GM12878 (cell line): ENCODE results near the gene SLC38A2. TPM values are rescaled to one million over a fixed set of nuclear protein-coding genes. Genes with fewer than 3 reads are reported as not detected.

Experiments
- ATAC-seq: fragments of 200-7000 bp; cut with Tn5 transposase; 3 replicates; pipeline ENCODE4 v1.9.1; 2020; ENCODE audit warnings: mild to moderate bottlenecking, moderate library complexity
- BruUV-seq: library from RNA; stranded (reverse); fragments of 400-500 nt; replicated peaks from 2 replicates; lab custom pipeline; 2021; lab: Mats Ljungman, UMichigan
- CTCF ChIA-PET: fragments of 300-600 bp; sonication (Branson Sonifier 250); formaldehyde crosslinking; extraction: SDS; loops from one replicate; lab custom pipeline; 2021; ENCODE audit warnings: inconsistent platforms; lab: Yijun Ruan, JAX
- POLR2A ChIA-PET: fragments of 350-600 bp; formaldehyde crosslinking; extraction: SDS; loops from one replicate; lab custom pipeline; 2021; ENCODE audit warnings: inconsistent platforms; lab: Charles Lee
- RAD21 ChIA-PET: fragments of 300-600 bp; sonication (Branson Sonifier 250); formaldehyde crosslinking; loops from one replicate; lab custom pipeline; 2023; ENCODE audit warnings: antibody characterized with exemption; ENCODE audit not compliant: unreplicated experiment; lab: Charles Lee
- SMC1A ChIA-PET: fragments of 300-600 bp; sonication (Branson Sonifier 250); formaldehyde crosslinking; loops from one replicate; lab custom pipeline; 2023; ENCODE audit not compliant: unreplicated experiment, uncharacterized antibody; lab: Charles Lee
- DNase-seq: peaks from one replicate; pipeline ENCODE4 v3.0.0-alpha.2; 2011; ENCODE audit warnings: low read depth, low spot score
- FAIRE-seq: peaks from 3 replicates; lab custom pipeline; 2011; peaks lifted over from hg19 to GRCh38; lab: Jason Lieb, UNC
- H2AFZ ChIP-seq: 2 replicates; pipeline ENCODE4 v1.6.0; 2011; ENCODE audit warnings: low read depth, low read length, control low read depth; ENCODE audit not compliant: control insufficient read depth
- H3K27ac ChIP-seq: 2 replicates; pipeline ENCODE4 v1.5.1; 2011; ENCODE audit warnings: control low read depth; ENCODE audit not compliant: control insufficient read depth, insufficient read depth
- H3K27me3 ChIP-seq, 2 experiments: replicated peaks in 1 of 2; 2 replicates each; pipeline versions ENCODE4 v1.6.0 to v1.6.1; 2011; ENCODE audit warnings: low read length in 1 of 2; ENCODE audit not compliant: control insufficient read depth in 2 of 2, insufficient read depth in 2 of 2
- H3K36me3 ChIP-seq, 2 experiments: 2 replicates each; pipeline ENCODE4 v1.5.1; 2011; ENCODE audit warnings: low read length in 1 of 2; ENCODE audit not compliant: control insufficient read depth in 2 of 2, insufficient read depth in 2 of 2
- H3K4me1 ChIP-seq: 2 replicates; pipeline ENCODE4 v1.6.1; 2011; ENCODE audit warnings: mild to moderate bottlenecking, low read length, moderate library complexity, mixed read lengths; ENCODE audit not compliant: control insufficient read depth, insufficient read depth
- H3K4me2 ChIP-seq: 2 replicates; pipeline ENCODE4 v1.6.0; 2011; ENCODE audit warnings: control low read depth; ENCODE audit not compliant: control insufficient read depth, insufficient read depth
- H3K4me3 ChIP-seq: fragments of 200-600 bp; sonication (generic); 2 replicates; pipeline ENCODE4 v1.5.1; 2016
- H3K79me2 ChIP-seq: 2 replicates; pipeline ENCODE4 v1.6.0; 2011; ENCODE audit warnings: low read length; ENCODE audit not compliant: control insufficient read depth, insufficient read depth
- H3K9ac ChIP-seq: 2 replicates; pipeline ENCODE4 v1.8.0; 2011; ENCODE audit warnings: low read length, control low read depth, mixed read lengths; ENCODE audit not compliant: control insufficient read depth, insufficient read depth
- H3K9me3 ChIP-seq: replicated peaks from 3 replicates; pipeline ENCODE4 v1.5.1; 2011; ENCODE audit warnings: mild to moderate bottlenecking, low read length; ENCODE audit not compliant: control insufficient read depth, insufficient read depth
- H4K20me1 ChIP-seq: 2 replicates; pipeline ENCODE4 v1.6.0; 2011; ENCODE audit not compliant: control insufficient read depth, insufficient read depth
- CREB1 ChIP-seq: IDR thresholded peaks from 2 replicates; pipeline ENCODE4 v1.6.1; 2012; ENCODE audit warnings: low read depth, mild to moderate bottlenecking, inconsistent platforms
- FOXK2 ChIP-seq: fragments of 450-650 bp; IDR thresholded peaks from 2 replicates; pipeline ENCODE4 v1.6.1; 2017; ENCODE audit warnings: mild to moderate bottlenecking, moderate library complexity
- FOXM1 ChIP-seq: IDR thresholded peaks from 2 replicates; pipeline ENCODE4 v1.6.1; 2012; ENCODE audit warnings: low read depth, mild to moderate bottlenecking, inconsistent platforms, low read length, moderate library complexity
- IKZF2 ChIP-seq, 2 experiments: fragments of 450-650 bp; IDR thresholded peaks; 2 replicates each; pipeline ENCODE4 v1.6.1; 2017; ENCODE audit warnings: mild to moderate bottlenecking in 2 of 2, moderate library complexity in 2 of 2
- MAX ChIP-seq: IDR thresholded peaks from 2 replicates; pipeline ENCODE4 v1.6.1; 2012; ENCODE audit warnings: low read depth, low read length, improper control_type of control experiment
- MEF2B ChIP-seq: fragments of 450-650 bp; IDR thresholded peaks from 2 replicates; pipeline ENCODE4 v1.6.1; 2018; ENCODE audit warnings: mild to moderate bottlenecking, moderate library complexity; ENCODE audit not compliant: partially characterized antibody, poor library complexity, severe bottlenecking
- MYC ChIP-seq: IDR thresholded peaks from 2 replicates; pipeline ENCODE4 v1.6.1; 2011; ENCODE audit warnings: mild to moderate bottlenecking, low read length, moderate library complexity, inconsistent platforms; ENCODE audit not compliant: insufficient read depth, insufficient replicate concordance, insufficient read length, severe bottlenecking
- NFYA ChIP-seq: IDR thresholded peaks from 2 replicates; pipeline ENCODE4 v1.6.1; 2011; ENCODE audit warnings: low read depth, mild to moderate bottlenecking, low read length, improper control_type of control experiment, borderline replicate concordance
- NR2F1 ChIP-seq: fragments of 450-650 bp; conservative IDR thresholded peaks from 2 replicates; pipeline ENCODE4 v1.6.1; 2017; ENCODE audit warnings: mild to moderate bottlenecking
- PAX5 ChIP-seq: IDR thresholded peaks from 2 replicates; pipeline ENCODE4 v1.6.1; 2011; ENCODE audit warnings: low read depth, low read length, borderline replicate concordance
- PAX8 ChIP-seq: fragments of 450-650 bp; IDR thresholded peaks from 2 replicates; pipeline ENCODE4 v1.6.1; 2017; ENCODE audit warnings: mild to moderate bottlenecking, moderate library complexity
- PKNOX1 ChIP-seq: fragments of 450-650 bp; IDR thresholded peaks from 2 replicates; pipeline ENCODE4 v1.6.1; 2016; ENCODE audit warnings: mild to moderate bottlenecking
- POU2F2 ChIP-seq: IDR thresholded peaks from 3 replicates; pipeline ENCODE4 v1.6.1; 2011; ENCODE audit warnings: low read depth, mild to moderate bottlenecking, low read length, borderline replicate concordance
- PRDM15 ChIP-seq: fragments of 450-650 bp; formaldehyde crosslinking; IDR thresholded peaks from 2 replicates; pipeline ENCODE4 v1.4.0; 2020; ENCODE audit warnings: mild to moderate bottlenecking, moderate library complexity
- RCOR1 ChIP-seq: conservative IDR thresholded peaks from 2 replicates; pipeline ENCODE4 v1.6.1; 2012; ENCODE audit warnings: low read depth, low read length, improper control_type of control experiment
- RUNX3 ChIP-seq: IDR thresholded peaks from 2 replicates; pipeline ENCODE4 v1.6.1; 2012; ENCODE audit warnings: low read length, inconsistent platforms
- SMC3 ChIP-seq: IDR thresholded peaks from 2 replicates; pipeline ENCODE4 v1.6.1; 2011; ENCODE audit warnings: low read length, improper control_type of control experiment, borderline replicate concordance
- SP1 ChIP-seq: IDR thresholded peaks from one replicate; pipeline ENCODE4 v1.6.1; 2011; ENCODE audit warnings: low read depth, low read length
- SRF ChIP-seq, 2 experiments: IDR thresholded peaks; 2 replicates each; pipeline ENCODE4 v1.6.1; 2011; ENCODE audit warnings: low read depth in 2 of 2, low read length in 2 of 2, mild to moderate bottlenecking in 1 of 2, moderate library complexity in 1 of 2
- WRNIP1 ChIP-seq: IDR thresholded peaks from 2 replicates; pipeline ENCODE4 v1.6.1; 2011; ENCODE audit warnings: low read depth, low read length, improper control_type of control experiment, borderline replicate concordance
- WGBS: methylation state at CpG from one replicate; pipeline ENCODE4 v1.1.6; 2016; ENCODE audit warnings: low lambda C conversion rate; ENCODE audit not compliant: insufficient replicate concordance, insufficient coverage; ENCODE audit errors: missing lambda C conversion rate; 5-methylcytosine and 5-hydroxymethylcytosine counted together
- in situ Hi-C: fragments of 300-500 bp; cut with MboI; formaldehyde crosslinking; loops from 9 replicates; pipeline ENCODE4 v1.14.3; 2018; ENCODE audit warnings: mixed read lengths
- intact Hi-C: fragments of 100-400 bp; cut with micrococcal nuclease; formaldehyde crosslinking; loops from one replicate; pipeline ENCODE4 v1.14.2; 2022; ENCODE audit not compliant: unreplicated experiment
- polyA plus RNA-seq, 11 experiments: library from polyadenylated mRNA; depleted of rRNA in 4 of 11; unstranded in 6 of 11; stranded (reverse) in 5 of 11; fragments of >200 nt; fragmentation: Nextera tagmentation in 4 of 11; fragmentation: Illumina TruSeq in 1 of 11; extraction: Ambion mirVana in 4 of 11; extraction: Trizol in 1 of 11; gene quantifications; 1 replicate in 1 of 11; 2 replicates in 10 of 11; pipeline versions ENCODE4 v1.2.1 to v1.2.3, GENCODE V29; 2011 to 2016; ENCODE audit warnings: inconsistent platforms in 2 of 11, missing spikeins in 2 of 11, low read depth in 1 of 11
- total RNA-seq, 4 experiments: library from RNA; depleted of rRNA in 3 of 4; stranded (reverse); fragments of >200 nt in 3 of 4; fragmentation: Illumina TruSeq in 1 of 4; extraction: Trizol in 1 of 4; gene quantifications; 2 replicates each; pipeline versions ENCODE4 v1.2.1 to v1.2.3, GENCODE V29; 2013 to 2021

Gene SLC38A2
- total and polyA plus RNA-seq, 10 of the 15 experiments (the other 5 are each of a cell fraction or from before 2014, with no cell fraction given): 36.2 to 118 (median 79.8) TPM

GRCh38 chr12:46362895-46363581 lies 9.5 kb downstream of the SLC38A2 start:
- ChIA-PET RAD21 (interaction anchor here (0.9 to 3.6 kb wide), 5 partner anchors 23 to 298 kb away, joined by 3 to 13 read pairs (median 12); no protein-coding TSS in a partner anchor), POLR2A (interaction anchor here (1.0 kb wide), 2 partner anchors 21 to 296 kb away, joined by 3 read pairs; no protein-coding TSS in a partner anchor), CTCF (interaction anchor here (0.6 to 2.2 kb wide), 14 partner anchors 9 to 664 kb away, joined by 3 to 6 read pairs (median 3); partner anchors contain the start of gene SLC38A1), SMC1A (interaction anchor here (0.6 to 5.3 kb wide), 15 partner anchors 19 to 591 kb away, joined by 3 to 30 read pairs (median 4); partner anchors contain the start of gene SLC38A1)
- 0% methylated on average over 2 of the region's 2 CpGs for WGBS
- Histone ChIP-seq H3K4me1 (peaks cover 36% of the 10 kb centered on the region), H2AFZ (no peak overlapping the region), H3K27ac (no peak overlapping the region), H3K4me3 (peak overlapping the region; percentile 23; the same call in 1 of the 2 replicates), H3K9me3 (no peaks in the 10 kb centered on the region), H3K27me3 (no peaks in the 10 kb centered on the region), H3K79me2 (peaks cover 35% of the 10 kb centered on the region), H3K4me2 (no peak overlapping the region), H3K9ac (no peak overlapping the region), H3K36me3 (peaks cover 6 to 57% of the 10 kb centered on the region in 2 experiments), H4K20me1 (no peaks in the 10 kb centered on the region)
- DNase-seq (no peak), ATAC-seq (no peak), FAIRE-seq (peak; percentile 31)
- in situ Hi-C loops: no loop called here
- intact Hi-C loops: no loop called here
- BruUV-seq: no TSS peak
- no peak for TF ChIP-seq MEF2B
- no peak for TF ChIP-seq PAX8
- peak; percentile 21; the same call in 1 of the 2 replicates for TF ChIP-seq FOXM1
- no peak for TF ChIP-seq NFYA
- no peak for TF ChIP-seq NR2F1
- TF ChIP-seq MAX: no peak
- no peak for TF ChIP-seq SRF (IDR thresholded peaks at IDR 0.05; ENCODE audit: low read depth in 2 of 2, low read length in 2 of 2)
- TF ChIP-seq PRDM15 (CRISPR knock-in tag): no peak
- no peak for TF ChIP-seq PAX5
- no peak for TF ChIP-seq MYC
- TF ChIP-seq SMC3: no peak
- TF ChIP-seq POU2F2: no peak
- no peak for TF ChIP-seq FOXK2
- TF ChIP-seq CREB1: 0 out of 2 replicates have a peak, but pooled peaks have one; percentile 10
- TF ChIP-seq SP1: no peak
- no peak for TF ChIP-seq IKZF2 (IDR thresholded peaks at IDR 0.05)
- TF ChIP-seq RUNX3: peak; percentile 19; the same call in 1 of the 2 replicates
- no peak for TF ChIP-seq PKNOX1
- no peak for TF ChIP-seq RCOR1
- TF ChIP-seq WRNIP1: no peak
